Measurements from ENCODE around the gene SLC9A5.

DNA sequence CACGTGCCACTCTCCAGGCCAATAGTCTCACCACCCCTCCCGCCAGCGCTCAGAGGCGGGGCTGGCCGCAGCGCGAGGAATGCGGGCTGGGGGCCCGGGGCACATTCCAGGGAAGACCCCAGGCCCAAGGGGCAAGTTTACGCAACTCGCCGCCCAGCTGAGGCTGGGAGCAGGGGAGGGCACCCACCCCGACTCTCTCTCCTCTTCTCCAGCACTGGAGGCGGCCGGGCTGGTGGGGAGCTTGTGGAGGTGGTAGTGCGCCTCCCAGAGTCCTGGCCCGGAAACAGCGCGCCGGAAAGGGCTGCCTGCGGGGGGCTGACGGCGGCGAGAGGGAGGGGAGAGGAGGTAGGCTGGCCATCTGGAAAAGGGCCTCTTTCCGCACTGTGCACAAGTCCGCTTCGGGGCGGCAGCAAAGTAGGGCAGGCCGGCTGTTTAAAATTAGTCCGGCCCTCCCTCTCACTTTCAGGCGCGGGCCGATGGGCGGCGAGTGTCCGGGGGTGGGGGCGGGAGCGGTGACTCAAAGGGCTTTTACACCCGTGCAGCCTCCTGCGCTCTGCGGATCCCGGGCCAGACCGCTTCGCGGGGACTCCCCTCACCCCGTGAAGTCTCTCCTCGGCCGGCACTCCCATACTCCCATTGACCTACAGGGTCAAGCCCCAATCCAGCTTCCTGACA is 2.6 kb upstream of the SLC9A5 start:
- TF ChIP-seq ZNF274 (IDR thresholded peaks at IDR 0.05; ENCODE audit: low read depth, low read length): no peak
- no peak for TF ChIP-seq YY1 (IDR thresholded peaks at IDR 0.05; ENCODE audit: insufficient read depth, insufficient read length)
